HepG2 (cell line): ENCODE results near the gene PTMA. TPM values are rescaled to one million over a fixed set of nuclear protein-coding genes. Genes with fewer than 3 reads are reported as not detected.

Source experiments
- CHCHD3 ChIP-seq: sonication (generic); formaldehyde crosslinking; IDR thresholded peaks from 2 replicates; pipeline ENCODE4 v1.8.0; 2022; ENCODE audit warnings: mild to moderate bottlenecking, missing genetic modification reagents, moderate library complexity
- GABPB1 ChIP-seq: IDR thresholded peaks from 2 replicates; pipeline ENCODE4 v1.6.1; 2016; ENCODE audit warnings: mild to moderate bottlenecking, missing genetic modification reagents, moderate library complexity, missing compliant biosample characterization
- GATAD2A ChIP-seq: IDR thresholded peaks from 2 replicates; pipeline ENCODE4 v1.6.1; 2016
- GTF2F1 ChIP-seq: fragments of 150-350 bp; IDR thresholded peaks from 2 replicates; pipeline ENCODE4 v1.6.1; 2014; ENCODE audit warnings: low read length
- GTF3A ChIP-seq: sonication (generic); formaldehyde crosslinking; conservative IDR thresholded peaks from 2 replicates; pipeline ENCODE4 v1.4.0; 2020; ENCODE audit warnings: mild to moderate bottlenecking, missing genetic modification reagents
- IRF1 ChIP-seq: sonication (generic); formaldehyde crosslinking; IDR thresholded peaks from 2 replicates; pipeline ENCODE4 v1.4.0; 2020; ENCODE audit warnings: low read depth, mild to moderate bottlenecking, missing genetic modification reagents
- IRF2 ChIP-seq: IDR thresholded peaks from 2 replicates; pipeline ENCODE4 v1.6.1; 2018; ENCODE audit warnings: missing genetic modification reagents, missing compliant biosample characterization
- KDM4B ChIP-seq: sonication (generic); formaldehyde crosslinking; IDR thresholded peaks from 2 replicates; pipeline ENCODE4 v1.4.0; 2020; ENCODE audit warnings: missing genetic modification reagents
- NFKBIZ ChIP-seq: IDR thresholded peaks from 2 replicates; pipeline ENCODE4 v1.6.1; 2018; ENCODE audit warnings: missing genetic modification reagents, missing compliant biosample characterization
- PAF1 ChIP-seq: IDR thresholded peaks from 2 replicates; pipeline ENCODE4 v1.6.1; 2016; ENCODE audit warnings: missing genetic modification reagents, missing compliant biosample characterization
- PHF8 ChIP-seq: sonication (generic); formaldehyde crosslinking; IDR thresholded peaks from 2 replicates; pipeline ENCODE4 v1.5.0; 2020; ENCODE audit warnings: missing genetic modification reagents
- POLR2AphosphoS5 ChIP-seq: IDR thresholded peaks from 2 replicates; pipeline ENCODE4 v1.6.1; 2012; ENCODE audit warnings: low read depth, low read length
- YEATS2 ChIP-seq: sonication (generic); formaldehyde crosslinking; IDR thresholded peaks from 2 replicates; pipeline ENCODE4 v1.4.0; 2020; ENCODE audit warnings: missing genetic modification reagents, borderline replicate concordance
- ZBTB46 ChIP-seq: sonication (generic); formaldehyde crosslinking; IDR thresholded peaks from 2 replicates; pipeline ENCODE4 v1.4.0; 2020; ENCODE audit warnings: mild to moderate bottlenecking, missing genetic modification reagents, borderline replicate concordance
- ZNF205 ChIP-seq: IDR thresholded peaks from 2 replicates; pipeline ENCODE4 v1.6.1; 2018; ENCODE audit warnings: missing biosample characterization, missing genetic modification reagents
- ZNF224 ChIP-seq: sonication (generic); formaldehyde crosslinking; IDR thresholded peaks from 2 replicates; pipeline ENCODE4 v1.5.0; 2020; ENCODE audit warnings: mild to moderate bottlenecking, missing genetic modification reagents
- ZNF333 ChIP-seq: sonication (generic); formaldehyde crosslinking; IDR thresholded peaks from 2 replicates; pipeline ENCODE4 v1.4.0; 2020; ENCODE audit warnings: mild to moderate bottlenecking, missing genetic modification reagents, borderline replicate concordance
- ZNF33A ChIP-seq: sonication (generic); formaldehyde crosslinking; IDR thresholded peaks from 2 replicates; pipeline ENCODE4 v1.5.1; 2020; ENCODE audit warnings: missing genetic modification reagents, mild to moderate bottlenecking, moderate library complexity, borderline replicate concordance
- ZNF446 ChIP-seq: sonication (generic); formaldehyde crosslinking; IDR thresholded peaks from 2 replicates; pipeline ENCODE4 v1.5.0; 2020; ENCODE audit warnings: mild to moderate bottlenecking, missing genetic modification reagents
- ZNF776 ChIP-seq: sonication (generic); formaldehyde crosslinking; IDR thresholded peaks from 2 replicates; pipeline ENCODE4 v1.4.0; 2020; ENCODE audit warnings: mild to moderate bottlenecking, missing genetic modification reagents
- ZNF839 ChIP-seq: sonication (generic); formaldehyde crosslinking; IDR thresholded peaks from 2 replicates; pipeline ENCODE4 v1.4.0; 2020; ENCODE audit warnings: missing genetic modification reagents, mild to moderate bottlenecking, borderline replicate concordance
- polyA plus RNA-seq, 8 experiments: library from polyadenylated mRNA; depleted of rRNA in 3 of 8; stranded (reverse) in 7 of 8; unstranded in 1 of 8; fragments of >200 nt; fragmentation: Illumina TruSeq in 4 of 8; extraction: Trizol in 4 of 8; gene quantifications; 2 replicates each; pipeline versions ENCODE4 v1.2.1 to v1.2.3, GENCODE V29; 2011 to 2016; ENCODE audit warnings: low read depth in 4 of 8, missing spikeins in 1 of 8, mixed read lengths in 1 of 8; ENCODE audit not compliant: insufficient read depth in 1 of 8
- total RNA-seq, 5 experiments: library from RNA; depleted of rRNA; stranded (reverse); fragments of >200 nt; fragmentation: Illumina TruSeq; extraction: Trizol; gene quantifications; 2 replicates each; pipeline ENCODE4 v1.2.3, GENCODE V29; 2016; ENCODE audit warnings: low read depth in 1 of 5
- TF ChIP-seq, protein P1 (sequence below): sonication (generic); formaldehyde crosslinking; IDR thresholded peaks from 2 replicates; pipeline ENCODE4 v1.8.1; 2022; ENCODE audit warnings: low read depth, mild to moderate bottlenecking, missing genetic modification reagents
- TF ChIP-seq, protein P2 (sequence below): sonication (generic); formaldehyde crosslinking; IDR thresholded peaks from 2 replicates; pipeline ENCODE4 v1.5.1; 2020; ENCODE audit warnings: missing genetic modification reagents, mild to moderate bottlenecking, borderline replicate concordance

PTMA gene
- total and polyA plus RNA-seq, 2 of the 13 experiments (the other 11 are each of a cell fraction or from before 2014, with no cell fraction given): 190 to 1,086 TPM

GRCh38 chr2:231685349-231686191, 22.8 kb upstream of the PTMA start (continued):
- TF ChIP-seq, protein P1, sequence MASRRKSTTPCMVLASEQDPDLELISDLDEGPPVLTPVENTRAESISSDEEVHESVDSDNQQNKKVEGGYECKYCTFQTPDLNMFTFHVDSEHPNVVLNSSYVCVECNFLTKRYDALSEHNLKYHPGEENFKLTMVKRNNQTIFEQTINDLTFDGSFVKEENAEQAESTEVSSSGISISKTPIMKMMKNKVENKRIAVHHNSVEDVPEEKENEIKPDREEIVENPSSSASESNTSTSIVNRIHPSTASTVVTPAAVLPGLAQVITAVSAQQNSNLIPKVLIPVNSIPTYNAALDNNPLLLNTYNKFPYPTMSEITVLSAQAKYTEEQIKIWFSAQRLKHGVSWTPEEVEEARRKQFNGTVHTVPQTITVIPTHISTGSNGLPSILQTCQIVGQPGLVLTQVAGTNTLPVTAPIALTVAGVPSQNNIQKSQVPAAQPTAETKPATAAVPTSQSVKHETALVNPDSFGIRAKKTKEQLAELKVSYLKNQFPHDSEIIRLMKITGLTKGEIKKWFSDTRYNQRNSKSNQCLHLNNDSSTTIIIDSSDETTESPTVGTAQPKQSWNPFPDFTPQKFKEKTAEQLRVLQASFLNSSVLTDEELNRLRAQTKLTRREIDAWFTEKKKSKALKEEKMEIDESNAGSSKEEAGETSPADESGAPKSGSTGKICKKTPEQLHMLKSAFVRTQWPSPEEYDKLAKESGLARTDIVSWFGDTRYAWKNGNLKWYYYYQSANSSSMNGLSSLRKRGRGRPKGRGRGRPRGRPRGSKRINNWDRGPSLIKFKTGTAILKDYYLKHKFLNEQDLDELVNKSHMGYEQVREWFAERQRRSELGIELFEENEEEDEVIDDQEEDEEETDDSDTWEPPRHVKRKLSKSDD (CRISPR knock-in tag): peak; percentile 67; the same call in 1 of the 2 replicates
- peak; percentile 51; the same call in 1 of the 2 replicates for TF ChIP-seq YEATS2
- no peak for TF ChIP-seq IRF1 (CRISPR knock-in tag)
- TF ChIP-seq CHCHD3 (CRISPR knock-in tag): no peak
- TF ChIP-seq ZNF33A (CRISPR knock-in tag): no peak
- TF ChIP-seq NFKBIZ (CRISPR knock-in tag): no peak
- TF ChIP-seq IRF2: peak; percentile 34; the same call in 1 of the 2 replicates
- TF ChIP-seq GTF2F1: no peak
- TF ChIP-seq ZNF776 (CRISPR knock-in tag): no peak
- TF ChIP-seq GABPB1 (CRISPR knock-in tag): peak; percentile 48
- TF ChIP-seq ZNF205 (CRISPR knock-in tag): peak; percentile 55; the same call in 1 of the 2 replicates
- TF ChIP-seq ZNF333: no peak
- TF ChIP-seq PHF8: peak; percentile 39; the same call in 1 of the 2 replicates
- no peak for TF ChIP-seq PAF1
- TF ChIP-seq, protein P2, sequence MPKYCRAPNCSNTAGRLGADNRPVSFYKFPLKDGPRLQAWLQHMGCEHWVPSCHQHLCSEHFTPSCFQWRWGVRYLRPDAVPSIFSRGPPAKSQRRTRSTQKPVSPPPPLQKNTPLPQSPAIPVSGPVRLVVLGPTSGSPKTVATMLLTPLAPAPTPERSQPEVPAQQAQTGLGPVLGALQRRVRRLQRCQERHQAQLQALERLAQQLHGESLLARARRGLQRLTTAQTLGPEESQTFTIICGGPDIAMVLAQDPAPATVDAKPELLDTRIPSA (CRISPR knock-in tag): peak; percentile 59; the same call in 1 of the 2 replicates
- peak; percentile 64; the same call in 1 of the 2 replicates for TF ChIP-seq ZNF224
- no peak for TF ChIP-seq KDM4B (CRISPR knock-in tag)
- 0 out of 2 replicates have a peak, but pooled peaks have one; percentile 40 for TF ChIP-seq GTF3A (CRISPR knock-in tag)
- TF ChIP-seq POLR2AphosphoS5: peak; percentile 42; the same call in 1 of the 2 replicates
- peak; percentile 51 for TF ChIP-seq GATAD2A (CRISPR knock-in tag)
- TF ChIP-seq ZBTB46 (CRISPR knock-in tag): no peak
- no peak for TF ChIP-seq ZNF839
- TF ChIP-seq ZNF446 (CRISPR knock-in tag): no peak
